Vagina (tissue), 2 donors: Measurements from ENCODE around the gene SLC25A19.

Source experiments
- POLR2AphosphoS5 ChIP-seq, 2 donors: sonication (generic); formaldehyde crosslinking; IDR thresholded peaks; one replicate each; pipeline ENCODE4 v1.9.0; 2017; ENCODE audit warnings: antibody characterized with exemption in 2 of 2, mild to moderate bottlenecking in 2 of 2, low read depth in 1 of 2; ENCODE audit not compliant: insufficient read depth in 1 of 2
- TF ChIP-seq, protein P1 (sequence below), 3 experiments: fragments of 450-650 bp in 2 of 3; fragments of 200-600 bp in 1 of 3; sonication (generic) in 1 of 3; IDR thresholded peaks; one replicate each; pipeline ENCODE4 v1.5.1; 2017 to 2019; ENCODE audit warnings: antibody characterized with exemption in 3 of 3, mild to moderate bottlenecking in 2 of 3, moderate library complexity in 2 of 3

DNA sequence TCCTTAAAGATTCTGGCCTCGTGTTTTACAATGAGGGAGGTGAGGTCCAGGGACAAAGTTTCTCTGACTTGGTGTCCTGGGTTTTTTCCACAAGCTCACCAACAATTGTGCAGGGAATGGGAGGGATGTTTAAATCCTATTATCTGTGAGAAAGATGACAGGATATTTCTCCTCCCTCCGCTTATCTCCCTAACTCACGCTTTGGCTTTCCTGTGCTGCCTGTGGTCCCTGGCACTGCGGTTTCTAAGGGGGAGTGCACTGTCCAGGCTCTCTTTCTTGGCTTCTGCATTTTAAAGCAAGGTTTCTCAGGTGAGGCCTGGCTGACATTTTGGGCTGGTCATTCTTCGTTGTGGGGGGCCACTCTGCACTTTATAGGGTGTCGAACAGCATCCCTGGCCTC lies 44.2 kb downstream of the SLC25A19 start:
- TF ChIP-seq POLR2AphosphoS5 (IDR thresholded peaks at IDR 0.05; ENCODE audit: insufficient read depth in 1 of 2, low read depth in 1 of 2) = no peak
- TF ChIP-seq, protein P1, sequence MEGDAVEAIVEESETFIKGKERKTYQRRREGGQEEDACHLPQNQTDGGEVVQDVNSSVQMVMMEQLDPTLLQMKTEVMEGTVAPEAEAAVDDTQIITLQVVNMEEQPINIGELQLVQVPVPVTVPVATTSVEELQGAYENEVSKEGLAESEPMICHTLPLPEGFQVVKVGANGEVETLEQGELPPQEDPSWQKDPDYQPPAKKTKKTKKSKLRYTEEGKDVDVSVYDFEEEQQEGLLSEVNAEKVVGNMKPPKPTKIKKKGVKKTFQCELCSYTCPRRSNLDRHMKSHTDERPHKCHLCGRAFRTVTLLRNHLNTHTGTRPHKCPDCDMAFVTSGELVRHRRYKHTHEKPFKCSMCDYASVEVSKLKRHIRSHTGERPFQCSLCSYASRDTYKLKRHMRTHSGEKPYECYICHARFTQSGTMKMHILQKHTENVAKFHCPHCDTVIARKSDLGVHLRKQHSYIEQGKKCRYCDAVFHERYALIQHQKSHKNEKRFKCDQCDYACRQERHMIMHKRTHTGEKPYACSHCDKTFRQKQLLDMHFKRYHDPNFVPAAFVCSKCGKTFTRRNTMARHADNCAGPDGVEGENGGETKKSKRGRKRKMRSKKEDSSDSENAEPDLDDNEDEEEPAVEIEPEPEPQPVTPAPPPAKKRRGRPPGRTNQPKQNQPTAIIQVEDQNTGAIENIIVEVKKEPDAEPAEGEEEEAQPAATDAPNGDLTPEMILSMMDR (IDR thresholded peaks at IDR 0.05) = no peak
